Testis (tissue), 3 donors: ENCODE data around the gene MYO1B. TPM values are rescaled to one million over a fixed set of nuclear protein-coding genes. Genes with fewer than 3 reads are reported as not detected.

Experiments used
- DNase-seq: peaks from one replicate; pipeline ENCODE4 v3.0.0-alpha.2; 2019
- H3K27ac ChIP-seq, 2 donors: fragments of 200-600 bp; sonication (generic); one replicate each; pipeline ENCODE4 v1.5.1; 2019
- H3K27me3 ChIP-seq: fragments of 200-600 bp; sonication (generic); one replicate; pipeline ENCODE4 v1.5.1; 2019
- H3K36me3 ChIP-seq: fragments of 200-600 bp; sonication (generic); one replicate; pipeline ENCODE4 v1.5.1; 2017; ENCODE audit warnings: low read depth; ENCODE audit errors: missing control alignments
- H3K4me1 ChIP-seq: fragments of 200-600 bp; sonication (generic); one replicate; pipeline ENCODE4 v1.5.1; 2019
- H3K4me3 ChIP-seq, 2 donors: fragments of 200-600 bp; sonication (generic); one replicate each; pipeline ENCODE4 v1.5.1; 2017 to 2019
- H3K9me3 ChIP-seq: fragments of 200-600 bp; sonication (generic); one replicate; pipeline ENCODE4 v1.5.1; 2017
- POLR2A ChIP-seq: fragments of 450-650 bp; IDR thresholded peaks from one replicate; pipeline ENCODE4 v1.6.1; 2017; ENCODE audit warnings: antibody characterized with exemption, mild to moderate bottlenecking, moderate library complexity
- WGBS, 2 donors: methylation state at CpG; one replicate each; pipeline ENCODE4 v1.1.5; 2018; 5-methylcytosine and 5-hydroxymethylcytosine counted together
- intact Hi-C: fragments of 100-400 bp; cut with DNase I; formaldehyde crosslinking; loops from one replicate; pipeline ENCODE4 v1.15.1; 2023; ENCODE audit warnings: low total_unique reads
- polyA plus RNA-seq: library from polyadenylated mRNA; stranded (reverse); fragments of 350-450 nt; fragmentation: Illumina TruSeq; extraction: RNeasy Lipid Tissue Mini Kit (QIAGEN cat#74804); gene quantifications from one replicate; pipeline ENCODE4 v1.2.3, GENCODE V29; 2014; ENCODE audit warnings: low read depth, low replicate concordance; ENCODE audit not compliant: insufficient read depth
- total RNA-seq, 2 donors: library from RNA; depleted of rRNA; stranded (reverse); fragments of >200 nt; gene quantifications; one replicate each; pipeline ENCODE4 v1.2.3, GENCODE V29; 2016
- TF ChIP-seq, protein P1 (sequence below), 3 experiments: fragments of 450-650 bp in 2 of 3; fragments of 200-600 bp in 1 of 3; sonication (generic) in 1 of 3; IDR thresholded peaks; one replicate each; pipeline ENCODE4 v1.5.1; 2016 to 2019; ENCODE audit warnings: antibody characterized with exemption in 3 of 3, mild to moderate bottlenecking in 2 of 3, moderate library complexity in 1 of 3

MYO1B gene
- total and polyA plus RNA-seq, 3 donors from 2014 or later = 14.5 to 30.8 (median 26.8) TPM

GRCh38 chr2:191296083-191297006 lies 51.1 kb downstream of the MYO1B start:
- H3K27ac ChIP-seq = no peak overlapping the region
- no peaks in the 10 kb centered on the region for H3K9me3 ChIP-seq
- WGBS, 2 donors = 65 to 70% methylated on average over 8 of the region's 8 CpGs
- no peaks in the 10 kb centered on the region for H3K36me3 ChIP-seq
- TF ChIP-seq, protein P1, sequence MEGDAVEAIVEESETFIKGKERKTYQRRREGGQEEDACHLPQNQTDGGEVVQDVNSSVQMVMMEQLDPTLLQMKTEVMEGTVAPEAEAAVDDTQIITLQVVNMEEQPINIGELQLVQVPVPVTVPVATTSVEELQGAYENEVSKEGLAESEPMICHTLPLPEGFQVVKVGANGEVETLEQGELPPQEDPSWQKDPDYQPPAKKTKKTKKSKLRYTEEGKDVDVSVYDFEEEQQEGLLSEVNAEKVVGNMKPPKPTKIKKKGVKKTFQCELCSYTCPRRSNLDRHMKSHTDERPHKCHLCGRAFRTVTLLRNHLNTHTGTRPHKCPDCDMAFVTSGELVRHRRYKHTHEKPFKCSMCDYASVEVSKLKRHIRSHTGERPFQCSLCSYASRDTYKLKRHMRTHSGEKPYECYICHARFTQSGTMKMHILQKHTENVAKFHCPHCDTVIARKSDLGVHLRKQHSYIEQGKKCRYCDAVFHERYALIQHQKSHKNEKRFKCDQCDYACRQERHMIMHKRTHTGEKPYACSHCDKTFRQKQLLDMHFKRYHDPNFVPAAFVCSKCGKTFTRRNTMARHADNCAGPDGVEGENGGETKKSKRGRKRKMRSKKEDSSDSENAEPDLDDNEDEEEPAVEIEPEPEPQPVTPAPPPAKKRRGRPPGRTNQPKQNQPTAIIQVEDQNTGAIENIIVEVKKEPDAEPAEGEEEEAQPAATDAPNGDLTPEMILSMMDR (IDR thresholded peaks at IDR 0.05) = no peak
- no peak for TF ChIP-seq POLR2A
- no peak for DNase-seq
- no peaks in the 10 kb centered on the region for H3K4me1 ChIP-seq
- intact Hi-C loops = no loop called here
- H3K27me3 ChIP-seq = no peaks in the 10 kb centered on the region
- no peak overlapping the region for H3K4me3 ChIP-seq

GRCh38 chr2:191297033-191297432 lies 51.8 kb downstream of the MYO1B start:
- no peak overlapping the region for H3K27ac ChIP-seq
- H3K27me3 ChIP-seq = no peaks in the 10 kb centered on the region
- H3K4me3 ChIP-seq = no peak overlapping the region
- no peaks in the 10 kb centered on the region for H3K4me1 ChIP-seq
- TF ChIP-seq, protein P1 (IDR thresholded peaks at IDR 0.05) = no peak
- TF ChIP-seq POLR2A = no peak
- WGBS, 2 donors = 82 to 85% methylated on average over 5 of the region's 5 CpGs
- intact Hi-C loops = no loop called here
- no peak for DNase-seq
- H3K36me3 ChIP-seq = no peaks in the 10 kb centered on the region
- no peaks in the 10 kb centered on the region for H3K9me3 ChIP-seq

DNA sequence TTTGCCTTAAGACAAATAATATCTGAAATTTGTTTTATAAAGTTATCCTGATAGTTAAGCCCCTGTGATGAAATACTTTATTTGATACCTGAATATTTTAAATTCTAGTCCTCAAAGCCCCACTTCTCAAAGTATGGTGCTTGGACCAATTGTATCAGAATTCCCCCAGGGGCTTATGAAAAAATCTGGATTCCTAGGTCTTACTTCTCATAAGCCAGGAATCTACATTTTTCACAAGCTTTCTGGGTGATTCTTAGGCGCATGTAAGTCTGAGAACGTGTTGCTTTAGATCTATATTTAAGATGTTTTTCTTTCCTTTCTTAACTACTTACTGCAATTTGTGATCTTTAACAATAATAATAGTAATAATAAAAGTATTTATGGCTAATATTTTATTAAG lies 53.1 kb downstream of the MYO1B start:
- Histone ChIP-seq H3K4me1 (no peaks in the 10 kb centered on the region), H3K4me3 (no peak overlapping the region), H3K9me3 (no peaks in the 10 kb centered on the region), H3K27ac (no peak overlapping the region), H3K27me3 (no peaks in the 10 kb centered on the region), H3K36me3 (no peaks in the 10 kb centered on the region)
- TF ChIP-seq POLR2A = no peak
- TF ChIP-seq, protein P1 (IDR thresholded peaks at IDR 0.05) = no peak
- whole genome bisulfite sequencing, 2 donors = 87 to 95% methylated on average over 2 of the region's 2 CpGs
- intact Hi-C loops = no loop called here
- DNase-seq = no peak

DNA sequence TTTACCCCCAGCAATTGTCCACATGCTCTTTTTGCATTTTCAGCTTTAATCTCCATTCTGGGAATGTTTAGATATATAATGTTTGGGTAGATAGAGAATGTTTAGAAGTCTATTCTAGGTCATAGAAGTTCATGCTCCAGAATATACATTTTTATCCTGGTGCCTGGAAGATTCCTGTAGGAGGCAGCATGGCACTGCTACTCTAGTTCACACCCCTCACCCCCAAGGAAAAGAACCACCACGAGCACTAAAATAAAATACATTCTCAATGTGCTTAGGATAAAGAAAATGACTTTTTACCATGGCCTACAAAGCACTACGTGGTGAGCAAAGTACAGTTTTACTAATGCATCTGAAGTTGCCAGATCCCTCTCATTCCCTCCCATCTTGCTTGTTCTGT lies 53.8 kb downstream of the MYO1B start:
- H3K4me3 ChIP-seq = no peak overlapping the region
- TF ChIP-seq, protein P1 (IDR thresholded peaks at IDR 0.05) = no peak
- TF ChIP-seq POLR2A = no peak
- DNase-seq = no peak
- no peaks in the 10 kb centered on the region for H3K4me1 ChIP-seq
- intact Hi-C loops = no loop called here
- WGBS, 2 donors = 50 to 64% methylated on average over 2 of the region's 2 CpGs
- H3K27ac ChIP-seq = no peak overlapping the region
- no peaks in the 10 kb centered on the region for H3K27me3 ChIP-seq
- no peaks in the 10 kb centered on the region for H3K36me3 ChIP-seq
- H3K9me3 ChIP-seq = no peaks in the 10 kb centered on the region
